GM10266 (cell line): ENCODE measurements around the gene CFAP298.

Source experiments
- DNase-seq: peaks from one replicate; pipeline ENCODE4 v3.0.0; 2012; ENCODE audit errors: extremely low spot score
- CTCF ChIP-seq: IDR thresholded peaks from 2 replicates; pipeline ENCODE4 v1.5.1; 2012; ENCODE audit warnings: mild to moderate bottlenecking, low read depth; ENCODE audit not compliant: control insufficient read depth, insufficient read depth; ENCODE audit errors: missing control alignments

The CFAP298 gene

GRCh38 chr21:32595431-32595830, 16.7 kb downstream of the CFAP298 start:
- DNase-seq = no peak
- no peak for TF ChIP-seq CTCF

- no peak for TF ChIP-seq CTCF
- no peak for DNase-seq
Measured at GRCh38 chr21:32593690-32594089, 18.5 kb downstream of the CFAP298 start.

- DNase-seq = no peak
- no peak for TF ChIP-seq CTCF
Measured at GRCh38 chr21:32592929-32593502, 19.2 kb downstream of the CFAP298 start.

GRCh38 chr21:32590130-32590529, 22.0 kb downstream of the CFAP298 start:
- no peak for DNase-seq
- TF ChIP-seq CTCF = no peak

GRCh38 chr21:32587651-32588050, 24.5 kb downstream of the CFAP298 start:
- TF ChIP-seq CTCF = no peak
- DNase-seq = no peak

- DNase-seq = no peak
- no peak for TF ChIP-seq CTCF
Measured at GRCh38 chr21:32587120-32587519, 25.1 kb downstream of the CFAP298 start.

- no peak for TF ChIP-seq CTCF
- no peak for DNase-seq
Measured at GRCh38 chr21:32585970-32586369, 26.2 kb downstream of the CFAP298 start.
